Measurements from ENCODE around the gene NAT8L. TPM values are rescaled to one million over a fixed set of nuclear protein-coding genes. Genes with fewer than 3 reads are reported as not detected.
"Not testable (repeated sequence)": the region's sequence is repeated elsewhere in the genome, so short reads cannot be mapped to it uniquely, and the experiment has no call there.

Gene NAT8L
- not detected for total RNA-seq
- not detected for polyA plus RNA-seq

DNA sequence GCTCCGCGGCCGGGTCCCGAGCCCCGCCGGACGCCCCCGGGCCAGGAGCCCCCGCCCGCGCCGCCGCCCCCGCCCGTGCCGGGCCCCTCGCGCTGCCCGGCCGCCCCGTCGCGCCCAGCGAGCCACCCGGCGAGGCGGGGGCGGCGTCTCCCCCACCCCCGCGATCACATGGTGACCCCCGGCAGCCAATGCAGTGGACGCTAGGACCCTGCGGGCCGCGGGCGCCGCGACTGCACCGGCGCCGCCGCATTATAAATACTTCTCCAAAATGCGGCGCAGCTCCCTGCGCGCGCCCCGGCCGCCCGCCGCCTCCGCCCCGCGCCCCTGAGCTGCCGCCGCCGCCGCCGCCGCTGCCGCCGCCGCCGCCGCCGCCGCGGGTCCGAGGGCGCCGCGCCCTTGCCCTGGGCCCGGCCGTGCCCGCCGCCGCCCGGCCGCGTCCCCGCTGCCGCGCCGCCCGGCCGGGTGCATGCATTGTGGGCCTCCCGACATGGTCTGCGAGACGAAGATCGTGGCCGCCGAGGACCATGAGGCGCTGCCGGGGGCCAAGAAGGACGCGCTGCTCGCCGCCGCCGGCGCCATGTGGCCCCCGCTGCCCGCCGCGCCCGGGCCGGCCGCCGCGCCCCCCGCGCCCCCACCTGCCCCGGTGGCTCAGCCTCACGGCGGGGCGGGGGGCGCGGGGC is at the start of gene NAT8L:
Gene NAT8L (plus strand): TSS at position 282 of the 680 bp plus-strand sequence. CDS start 185 bp downstream, at position 467.
- Histone ChIP-seq H3K4me3 (ENCODE audit: low read length in 2 of 2) (no peak within 1 kb of the TSS), H3K36me3 (ENCODE audit: insufficient read depth, low read length) (no peaks in the 10 kb centered on the region), H3K27ac (ENCODE audit: low read depth, low read length) (no peak within 1 kb of the TSS), H3K27me3 (ENCODE audit: insufficient read depth, low read length) (peaks cover 4% of the 10 kb centered on the region), H3K4me1 (ENCODE audit: insufficient read depth, low read length) (no peaks in the 10 kb centered on the region), H3K9me3 (ENCODE audit: control insufficient read depth in 1 of 2, low read length in 2 of 2) (no peaks in the 10 kb centered on the region)
- H3K36me3 Mint-ChIP-seq, result no peaks in the 10 kb centered on the region
- ChIA-PET CTCF (ENCODE audit: partially characterized antibody) (no interaction called here), POLR2A (ENCODE audit: partially characterized antibody) (interaction anchor here (0.6 kb wide), 1 partner anchor 28 kb away, joined by 3 read pairs; no protein-coding TSS in a partner anchor)
- no peak within 1 kb of the TSS for H3K27ac Mint-ChIP-seq
- H3K4me1 Mint-ChIP-seq, result peaks cover 0 to 8% (median 2%) of the 10 kb centered on the region in 4 donors
- no peak for DNase-seq
- intact Hi-C loops (cut with micrococcal nuclease), result no loop called here
- H3K4me3 Mint-ChIP-seq, result peak within 1 kb of the TSS in 1 of 8 donors; percentile 21
- peaks cover 19 to 22% of the 10 kb centered on the region in 2 donors for H3K27me3 Mint-ChIP-seq
- peaks cover 0 to 2% (median 0%) of the 10 kb centered on the region in 8 donors for H3K9me3 Mint-ChIP-seq

DNA sequence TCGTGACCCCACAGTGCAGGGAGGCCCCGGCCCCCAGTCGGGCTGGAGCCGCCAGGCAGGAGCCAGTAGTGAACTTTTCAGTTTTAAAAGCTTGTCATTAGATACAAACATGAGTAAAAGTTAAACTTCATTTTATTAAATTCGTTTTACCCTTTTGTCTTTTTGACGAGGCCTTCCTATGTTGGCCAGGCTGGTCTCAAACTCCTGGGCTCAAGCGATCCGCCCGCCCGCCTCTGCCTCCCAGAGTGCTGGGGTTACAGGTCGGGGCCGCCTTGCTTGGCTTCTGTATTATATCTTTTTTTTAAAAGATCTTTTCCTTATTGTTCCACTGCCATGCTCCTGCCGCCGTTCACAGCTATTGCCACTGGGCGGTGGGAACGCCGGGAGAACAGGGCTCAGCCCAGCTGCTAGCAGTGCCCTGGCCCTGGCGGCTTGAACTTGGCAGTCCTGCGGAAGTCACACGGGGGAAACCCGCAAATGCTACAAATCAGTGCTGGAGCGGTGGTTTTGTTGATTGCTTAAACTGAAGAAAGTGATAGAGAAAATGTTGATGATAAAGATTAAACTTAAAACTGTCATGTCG is 49.4 kb upstream of the NAT8L start:
- Mint-ChIP-seq H3K36me3 (peaks cover 0 to 27% of the 10 kb centered on the region in 2 donors), H3K27me3 (no peaks in the 10 kb centered on the region), H3K4me3 (peak overlapping the region; percentile 88 to 96 (median 94)), H3K27ac (peak overlapping the region; percentile 94 to 98 (median 97)), H3K4me1 (peaks cover 29 to 42% (median 31%) of the 10 kb centered on the region in 4 donors), H3K9me3 (peaks cover 0 to 4% (median 0%) of the 10 kb centered on the region in 8 donors)
- CTCF ChIA-PET (ENCODE audit: partially characterized antibody), result no interaction called here
- Histone ChIP-seq H3K4me1 (ENCODE audit: insufficient read depth, low read length) (peaks cover 27% of the 10 kb centered on the region), H3K4me3 (ENCODE audit: low read length in 2 of 2) (peak overlapping the region; percentile 76 to 94), H3K27ac (ENCODE audit: low read depth, low read length) (peak overlapping the region; percentile 95), H3K36me3 (ENCODE audit: insufficient read depth, low read length) (no peaks in the 10 kb centered on the region), H3K9me3 (ENCODE audit: control insufficient read depth in 1 of 2, low read length in 2 of 2) (no peaks in the 10 kb centered on the region), H3K27me3 (ENCODE audit: insufficient read depth, low read length) (no peaks in the 10 kb centered on the region)
- POLR2A ChIA-PET (ENCODE audit: partially characterized antibody), result interaction anchor here (0.7 to 2.0 kb wide), 14 partner anchors 10 to 829 kb away, joined by 3 to 10 read pairs (median 5); partner anchors contain the start of genes LETM1, NSD2 and RNF4
- DNase-seq, result peak; percentile 55 to 68 (median 63)
- intact Hi-C loops (cut with micrococcal nuclease), result loop anchor here (1.0 to 10.0 kb wide), 4 partner anchors 32 to 1283 kb away; partner anchors contain the start of genes MXD4, NSD2 and RGS12

DNA sequence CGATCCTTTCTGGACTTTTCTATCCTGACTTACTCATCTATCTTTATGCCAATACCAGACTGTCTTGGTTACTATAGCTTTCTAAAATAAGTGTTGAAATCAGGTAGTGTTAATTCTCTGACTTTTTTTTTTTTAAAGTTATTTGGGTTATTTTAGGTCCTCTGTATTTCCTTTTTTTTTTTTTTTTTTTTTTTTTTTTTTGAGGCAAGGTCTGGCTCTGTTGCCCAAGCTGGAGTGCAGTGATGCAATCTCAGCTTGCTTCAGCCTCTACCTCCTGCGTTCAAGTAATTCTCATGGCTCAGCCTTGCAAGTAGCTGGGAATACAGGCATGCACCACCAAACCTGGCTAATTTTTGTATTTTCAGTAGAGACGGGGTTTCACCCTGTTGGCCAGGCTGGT is 47.5 kb upstream of the NAT8L start:
- Histone ChIP-seq H3K36me3 (ENCODE audit: insufficient read depth, low read length) (no peaks in the 10 kb centered on the region), H3K9me3 (ENCODE audit: control insufficient read depth in 1 of 2, low read length in 2 of 2) (no peaks in the 10 kb centered on the region), H3K27ac (ENCODE audit: low read depth, low read length) (no peak overlapping the region), H3K4me1 (ENCODE audit: insufficient read depth, low read length) (peaks cover 22% of the 10 kb centered on the region), H3K4me3 (ENCODE audit: low read length in 2 of 2) (no peak overlapping the region), H3K27me3 (ENCODE audit: insufficient read depth, low read length) (no peaks in the 10 kb centered on the region)
- POLR2A ChIA-PET (ENCODE audit: partially characterized antibody), result interaction anchor here (0.7 kb wide), 1 partner anchor 765 kb away, joined by 3 read pairs; no protein-coding TSS in a partner anchor
- intact Hi-C loops (cut with micrococcal nuclease), result no loop called here
- Mint-ChIP-seq H3K27me3 (no peaks in the 10 kb centered on the region), H3K36me3 (peaks cover 0 to 16% of the 10 kb centered on the region in 2 donors), H3K4me3 (no peak overlapping the region), H3K27ac (peak overlapping the region in 1 of 7 donors; percentile 94), H3K9me3 (peaks cover 0 to 4% (median 0%) of the 10 kb centered on the region in 8 donors), H3K4me1 (peaks cover 18 to 26% (median 20%) of the 10 kb centered on the region in 4 donors)
- CTCF ChIA-PET (ENCODE audit: partially characterized antibody), result no interaction called here
- no peak for DNase-seq

GRCh38 chr4:2015008-2015407 is 44.1 kb upstream of the NAT8L start:
- no peaks in the 10 kb centered on the region for H3K36me3 ChIP-seq (ENCODE audit: insufficient read depth, low read length)
- POLR2A ChIA-PET (ENCODE audit: partially characterized antibody), result no interaction called here
- Mint-ChIP-seq H3K27ac (no peak overlapping the region), H3K4me1 (peaks cover 4 to 8% (median 5%) of the 10 kb centered on the region in 4 donors), H3K27me3 (peaks cover 6 to 7% of the 10 kb centered on the region in 2 donors), H3K9me3 (no peaks in the 10 kb centered on the region), H3K36me3 (no peaks in the 10 kb centered on the region), H3K4me3 (no peak overlapping the region)
- no peaks in the 10 kb centered on the region for H3K9me3 ChIP-seq (ENCODE audit: control insufficient read depth in 1 of 2, low read length in 2 of 2)
- CTCF ChIA-PET (ENCODE audit: partially characterized antibody), result no interaction called here
- H3K27ac ChIP-seq (ENCODE audit: low read depth, low read length), result no peak overlapping the region
- H3K27me3 ChIP-seq (ENCODE audit: insufficient read depth, low read length), result no peaks in the 10 kb centered on the region
- H3K4me1 ChIP-seq (ENCODE audit: insufficient read depth, low read length), result peaks cover 6% of the 10 kb centered on the region
- no peak overlapping the region for H3K4me3 ChIP-seq (ENCODE audit: low read length in 2 of 2)
- no peak for DNase-seq
- intact Hi-C loops (cut with micrococcal nuclease), result no loop called here

- H3K9me3 ChIP-seq (ENCODE audit: control insufficient read depth in 1 of 2, low read length in 2 of 2); H3K4me1 ChIP-seq (ENCODE audit: insufficient read depth, low read length); H3K4me3 Mint-ChIP-seq; H3K27me3 ChIP-seq (ENCODE audit: insufficient read depth, low read length); POLR2A ChIA-PET (ENCODE audit: partially characterized antibody); H3K27ac ChIP-seq (ENCODE audit: low read depth, low read length); H3K36me3 ChIP-seq (ENCODE audit: insufficient read depth, low read length); H3K4me1 Mint-ChIP-seq; CTCF ChIA-PET (ENCODE audit: partially characterized antibody); H3K36me3 Mint-ChIP-seq; DNase-seq; H3K27ac Mint-ChIP-seq; H3K4me3 ChIP-seq (ENCODE audit: low read length in 2 of 2); intact Hi-C loops (cut with micrococcal nuclease); H3K9me3 Mint-ChIP-seq: not testable (repeated sequence)
- peaks cover 36 to 42% of the 10 kb centered on the region in 2 donors for H3K27me3 Mint-ChIP-seq
Measured at GRCh38 chr4:2021358-2022018, 37.6 kb upstream of the NAT8L start.

DNA sequence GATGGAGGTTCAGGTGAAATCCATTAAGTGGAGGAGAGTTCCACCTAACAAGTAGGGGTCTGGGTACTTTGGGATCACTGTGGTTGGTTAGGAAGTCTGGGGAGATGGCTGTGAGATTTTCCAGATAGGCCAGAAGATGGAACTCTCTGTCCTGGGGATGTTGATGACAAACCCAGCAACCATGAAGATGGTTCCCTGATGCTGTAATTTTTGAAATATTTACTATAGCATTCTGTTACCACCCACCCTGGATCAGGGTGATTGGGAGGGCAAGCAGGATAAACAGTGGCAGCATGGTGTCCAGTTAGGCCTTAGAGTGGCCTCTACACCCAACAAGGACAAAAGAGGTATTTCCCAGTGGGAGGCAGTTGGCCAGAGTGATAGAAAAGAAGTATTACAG is 34.4 kb upstream of the NAT8L start:
- peaks cover 37 to 43% of the 10 kb centered on the region in 2 donors for H3K27me3 Mint-ChIP-seq
- intact Hi-C loops (cut with micrococcal nuclease), result no loop called here
- no peaks in the 10 kb centered on the region for H3K9me3 ChIP-seq (ENCODE audit: control insufficient read depth in 1 of 2, low read length in 2 of 2)
- H3K27ac Mint-ChIP-seq, result no peak overlapping the region
- peaks cover 0 to 5% (median 0%) of the 10 kb centered on the region in 8 donors for H3K9me3 Mint-ChIP-seq
- no peaks in the 10 kb centered on the region for H3K4me1 Mint-ChIP-seq
- no peaks in the 10 kb centered on the region for H3K36me3 Mint-ChIP-seq
- H3K27ac ChIP-seq (ENCODE audit: low read depth, low read length), result no peak overlapping the region
- no peaks in the 10 kb centered on the region for H3K4me1 ChIP-seq (ENCODE audit: insufficient read depth, low read length)
- no peaks in the 10 kb centered on the region for H3K27me3 ChIP-seq (ENCODE audit: insufficient read depth, low read length)
- CTCF ChIA-PET (ENCODE audit: partially characterized antibody), result no interaction called here
- no peak for DNase-seq
- no peaks in the 10 kb centered on the region for H3K36me3 ChIP-seq (ENCODE audit: insufficient read depth, low read length)
- no peak overlapping the region for H3K4me3 ChIP-seq (ENCODE audit: low read length in 2 of 2)
- POLR2A ChIA-PET (ENCODE audit: partially characterized antibody), result no interaction called here
- no peak overlapping the region for H3K4me3 Mint-ChIP-seq

- Histone ChIP-seq H3K36me3 (ENCODE audit: insufficient read depth, low read length) (no peaks in the 10 kb centered on the region), H3K27ac (ENCODE audit: low read depth, low read length) (no peak overlapping the region), H3K4me1 (ENCODE audit: insufficient read depth, low read length) (no peaks in the 10 kb centered on the region), H3K27me3 (ENCODE audit: insufficient read depth, low read length) (no peaks in the 10 kb centered on the region), H3K9me3 (ENCODE audit: control insufficient read depth in 1 of 2, low read length in 2 of 2) (no peaks in the 10 kb centered on the region), H3K4me3 (ENCODE audit: low read length in 2 of 2) (no peak overlapping the region)
- CTCF ChIA-PET (ENCODE audit: partially characterized antibody), result no interaction called here
- intact Hi-C loops (cut with micrococcal nuclease), result no loop called here
- Mint-ChIP-seq H3K4me3 (no peak overlapping the region), H3K36me3 (no peaks in the 10 kb centered on the region), H3K27me3 (peaks cover 34 to 51% of the 10 kb centered on the region in 2 donors), H3K27ac (no peak overlapping the region), H3K4me1 (no peaks in the 10 kb centered on the region), H3K9me3 (peaks cover 0 to 5% (median 0%) of the 10 kb centered on the region in 8 donors)
- DNase-seq, result no peak
- POLR2A ChIA-PET (ENCODE audit: partially characterized antibody), result no interaction called here
Measured at GRCh38 chr4:2025817-2026216, 33.3 kb upstream of the NAT8L start.
